Measurements from ENCODE around the gene MTERF4.

The MTERF4 gene

DNA sequence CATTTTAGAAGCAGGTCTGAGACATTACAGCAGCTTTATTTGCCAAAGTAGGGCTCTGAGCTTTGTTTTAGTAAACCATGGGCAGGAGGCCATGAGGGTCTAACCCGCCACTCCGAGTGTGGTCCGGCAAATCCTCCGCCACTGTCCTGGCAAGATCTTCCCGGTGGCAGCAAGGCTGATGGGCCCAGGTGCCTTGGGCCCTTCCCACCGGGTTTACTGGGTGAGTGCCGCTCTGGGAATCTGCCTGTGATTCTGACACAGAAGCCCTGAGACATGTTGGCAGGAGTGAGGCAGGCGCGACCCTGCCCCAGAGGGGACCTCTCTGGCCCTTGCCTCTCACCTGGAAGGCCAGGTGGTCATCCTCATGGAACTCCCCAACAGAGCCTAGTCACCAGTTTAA is 29.9 kb downstream of the MTERF4 start:
- H3K27me3 ChIP-seq (ENCODE audit: control insufficient read depth, insufficient read depth, low read length): no peaks in the 10 kb centered on the region
- H3K27ac ChIP-seq (ENCODE audit: low read depth, low read length): no peak overlapping the region

DNA sequence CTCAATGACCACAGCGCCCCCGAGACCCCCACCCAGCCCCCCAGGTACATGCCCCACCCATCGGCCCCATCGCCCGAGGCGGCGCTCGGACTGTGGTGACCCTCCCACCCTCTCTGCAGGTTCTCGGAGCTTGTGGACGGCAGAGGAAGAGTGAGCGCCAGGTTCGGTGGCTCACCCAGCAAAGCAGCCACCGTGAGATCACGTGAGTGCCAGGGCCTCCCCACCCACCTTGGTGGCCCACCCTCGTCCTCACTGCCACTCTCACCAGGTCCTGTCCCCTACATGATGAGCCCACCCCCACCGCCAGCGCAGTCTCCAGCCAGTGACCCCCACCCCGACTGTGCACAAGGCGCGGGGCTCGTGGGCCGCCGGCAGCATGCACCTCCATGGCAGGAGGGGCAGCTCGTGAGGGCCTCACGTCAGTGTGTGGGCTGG is 30.4 kb downstream of the MTERF4 start:
- no peak overlapping the region for H3K27ac ChIP-seq (ENCODE audit: low read depth, low read length)
- no peaks in the 10 kb centered on the region for H3K4me1 ChIP-seq (ENCODE audit: control insufficient read depth, insufficient read depth, low read length)
- H3K9ac ChIP-seq (ENCODE audit: low read length): no peak overlapping the region
- H3K27me3 ChIP-seq (ENCODE audit: control insufficient read depth, insufficient read depth, low read length): no peaks in the 10 kb centered on the region
- no peaks in the 10 kb centered on the region for H3K36me3 ChIP-seq (ENCODE audit: control insufficient read depth, insufficient read depth, low read length)
- H3K9me3 ChIP-seq (ENCODE audit: control insufficient read depth, insufficient read depth, low read depth, low read length): no peaks in the 10 kb centered on the region
- H3K4me3 ChIP-seq (ENCODE audit: low read depth, low read length): no peak overlapping the region

More for the DNA sequence above, 29.9 kb downstream of the MTERF4 start:
- no peak overlapping the region for H3K9ac ChIP-seq (ENCODE audit: low read length)
- no peak overlapping the region for H3K4me3 ChIP-seq (ENCODE audit: low read depth, low read length)
- no peaks in the 10 kb centered on the region for H3K9me3 ChIP-seq (ENCODE audit: control insufficient read depth, insufficient read depth, low read depth, low read length)
- H3K36me3 ChIP-seq (ENCODE audit: control insufficient read depth, insufficient read depth, low read length): no peaks in the 10 kb centered on the region
- no peaks in the 10 kb centered on the region for H3K4me1 ChIP-seq (ENCODE audit: control insufficient read depth, insufficient read depth, low read length)

DNA sequence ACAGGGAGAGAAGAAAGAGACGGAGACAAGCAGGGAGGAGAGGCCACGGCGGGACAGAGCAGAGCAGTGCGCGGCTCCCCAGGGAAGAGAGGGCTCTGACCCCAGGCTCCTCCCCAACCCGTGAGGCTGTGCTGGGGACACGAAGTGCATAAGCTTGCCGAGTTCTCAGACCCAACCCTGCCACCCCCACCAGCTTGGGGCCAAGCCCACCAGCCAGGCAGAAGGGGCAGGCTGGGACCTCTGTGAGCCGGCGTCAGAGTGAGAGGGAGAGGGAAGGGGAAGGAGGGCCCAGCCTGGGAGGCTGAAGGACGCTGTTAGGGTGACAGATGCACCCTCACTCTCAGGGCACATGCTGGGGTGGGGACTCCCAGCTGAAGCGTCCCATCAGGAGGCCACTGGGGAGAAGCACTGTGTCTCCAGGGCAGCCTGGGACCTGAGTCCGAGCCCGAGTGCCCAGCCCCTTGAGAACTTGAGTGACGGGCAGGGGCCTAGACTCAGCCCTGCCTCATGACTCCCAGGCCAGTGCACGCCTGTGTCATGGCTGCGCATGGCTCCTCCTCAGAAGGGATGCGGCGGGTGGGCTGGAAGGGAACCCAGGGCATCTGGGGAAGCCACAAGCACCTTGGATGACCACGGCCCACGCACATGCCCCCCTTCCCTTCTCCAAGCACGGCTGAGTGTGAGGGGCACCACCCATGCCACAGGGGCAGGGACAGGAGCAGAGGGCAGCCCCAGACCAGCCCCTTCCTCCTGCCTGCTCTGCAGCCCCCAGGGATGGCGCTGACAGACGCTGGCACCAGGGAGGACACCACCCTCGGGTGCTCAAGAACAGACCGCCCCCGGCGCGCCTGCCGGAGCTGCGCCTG is 31.0 kb downstream of the MTERF4 start:
- Histone ChIP-seq H3K27me3 (ENCODE audit: control insufficient read depth, insufficient read depth, low read length) (no peaks in the 10 kb centered on the region; the same call in 1 of the 2 replicates), H3K9ac (ENCODE audit: low read length) (no peak overlapping the region), H3K36me3 (ENCODE audit: control insufficient read depth, insufficient read depth, low read length) (no peaks in the 10 kb centered on the region), H3K4me3 (ENCODE audit: low read depth, low read length) (no peak overlapping the region), H3K27ac (ENCODE audit: low read depth, low read length) (no peak overlapping the region), H3K4me1 (ENCODE audit: control insufficient read depth, insufficient read depth, low read length) (no peaks in the 10 kb centered on the region), H3K9me3 (ENCODE audit: control insufficient read depth, insufficient read depth, low read depth, low read length) (no peaks in the 10 kb centered on the region)

DNA sequence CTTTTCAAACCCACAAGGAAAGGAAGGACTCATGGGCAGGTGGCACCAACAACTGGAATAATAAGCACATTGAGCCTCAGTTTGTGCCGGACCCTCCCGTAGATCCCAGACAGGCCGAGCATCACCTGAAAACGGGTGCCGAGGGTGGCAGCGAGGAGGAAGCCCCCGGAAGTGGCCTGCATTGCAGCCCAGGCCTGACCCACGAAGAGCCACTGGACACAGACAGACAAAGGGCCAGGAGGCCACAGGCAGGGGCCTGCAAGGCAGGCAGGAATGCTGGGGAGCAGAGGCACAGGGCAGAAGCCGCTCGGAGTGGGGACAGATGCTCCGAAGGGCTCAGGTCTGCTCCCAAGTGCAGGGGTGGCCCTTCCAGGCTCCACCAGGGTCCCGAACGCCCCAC is 31.7 kb downstream of the MTERF4 start:
- H3K4me1 ChIP-seq (ENCODE audit: control insufficient read depth, insufficient read depth, low read length): no peaks in the 10 kb centered on the region

DNA sequence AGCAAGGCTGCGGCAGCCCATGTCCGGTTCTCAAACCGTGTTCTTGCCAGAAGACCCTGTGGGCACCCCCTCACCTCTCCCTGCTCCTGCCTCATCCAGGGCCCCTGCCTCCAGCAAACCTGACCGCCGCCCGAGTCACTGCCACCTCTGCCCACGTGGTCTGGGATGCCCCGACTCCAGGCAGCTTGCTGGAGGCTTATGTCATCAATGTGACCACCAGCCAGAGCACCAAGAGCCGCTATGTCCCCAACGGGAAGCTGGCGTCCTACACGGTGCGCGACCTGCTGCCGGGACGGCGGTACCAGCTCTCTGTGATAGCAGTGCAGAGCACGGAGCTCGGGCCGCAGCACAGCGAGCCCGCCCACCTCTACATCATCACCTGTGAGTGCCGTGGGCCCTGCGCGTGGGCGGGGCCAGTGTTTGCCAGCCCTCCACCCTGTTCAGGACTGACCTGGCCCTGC is 32.2 kb downstream of the MTERF4 start:
- no peaks in the 10 kb centered on the region for H3K9me3 ChIP-seq (ENCODE audit: control insufficient read depth, insufficient read depth, low read depth, low read length)
- no peak overlapping the region for H3K4me3 ChIP-seq (ENCODE audit: low read depth, low read length)
- no peaks in the 10 kb centered on the region for H3K36me3 ChIP-seq (ENCODE audit: control insufficient read depth, insufficient read depth, low read length)
- H3K27ac ChIP-seq (ENCODE audit: low read depth, low read length): no peak overlapping the region
- no peak overlapping the region for H3K9ac ChIP-seq (ENCODE audit: low read length)
- no peaks in the 10 kb centered on the region for H3K4me1 ChIP-seq (ENCODE audit: control insufficient read depth, insufficient read depth, low read length)
- peaks cover 3% of the 10 kb centered on the region; the same call in 1 of the 2 replicates for H3K27me3 ChIP-seq (ENCODE audit: control insufficient read depth, insufficient read depth, low read length)

More for the DNA sequence above, 31.7 kb downstream of the MTERF4 start:
- Histone ChIP-seq H3K36me3 (ENCODE audit: control insufficient read depth, insufficient read depth, low read length) (no peaks in the 10 kb centered on the region), H3K9ac (ENCODE audit: low read length) (no peak overlapping the region), H3K4me3 (ENCODE audit: low read depth, low read length) (no peak overlapping the region), H3K9me3 (ENCODE audit: control insufficient read depth, insufficient read depth, low read depth, low read length) (no peaks in the 10 kb centered on the region), H3K27ac (ENCODE audit: low read depth, low read length) (no peak overlapping the region), H3K27me3 (ENCODE audit: control insufficient read depth, insufficient read depth, low read length) (peaks cover 2% of the 10 kb centered on the region; the same call in 1 of the 2 replicates)

DNA sequence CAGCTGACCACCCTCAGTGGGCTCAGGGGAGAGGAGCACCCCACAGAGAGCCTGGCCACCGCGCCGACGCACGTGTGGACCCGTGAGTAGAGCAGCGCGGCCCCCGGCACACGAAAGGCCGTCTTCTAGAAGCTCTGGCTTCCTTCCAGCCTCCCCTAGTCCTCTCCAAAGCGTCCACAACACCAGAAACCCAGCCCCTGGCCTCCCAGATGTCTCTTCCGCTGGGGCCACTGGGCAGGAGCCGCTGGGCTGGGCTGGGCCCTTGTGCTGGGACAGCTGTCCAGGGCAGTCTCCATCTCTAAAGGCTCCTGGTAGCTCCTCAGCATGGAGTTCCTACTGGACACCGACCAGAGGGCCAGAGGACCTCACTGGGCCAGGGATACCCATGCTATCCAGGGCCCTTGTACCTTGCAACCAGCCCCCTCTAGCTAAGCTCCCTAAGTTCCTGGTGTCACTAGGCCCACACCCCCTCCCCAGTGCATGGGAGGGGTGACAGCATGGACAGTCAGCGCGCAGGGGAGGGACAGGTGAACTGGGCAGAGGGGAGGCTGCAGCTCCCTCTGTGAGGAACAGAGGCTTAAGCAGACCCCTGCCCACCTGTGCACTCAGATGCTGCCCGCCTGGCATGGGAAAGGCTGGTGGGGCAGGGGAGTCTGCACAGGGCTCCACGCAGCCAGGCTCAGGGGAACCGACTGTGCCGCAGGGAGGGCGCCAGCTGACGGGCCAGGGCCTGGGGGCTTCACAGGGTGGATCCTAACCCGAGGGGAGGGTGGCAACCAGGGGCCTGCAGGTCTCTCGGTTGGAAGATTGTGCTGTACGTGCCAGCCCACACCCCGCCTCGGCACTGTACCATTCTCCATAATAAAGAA is 32.9 kb downstream of the MTERF4 start:
- H3K9ac ChIP-seq (ENCODE audit: low read length): no peak overlapping the region
- H3K4me1 ChIP-seq (ENCODE audit: control insufficient read depth, insufficient read depth, low read length): no peaks in the 10 kb centered on the region; the same call in 1 of the 2 replicates
- no peak overlapping the region for H3K27ac ChIP-seq (ENCODE audit: low read depth, low read length)
- peaks cover 6% of the 10 kb centered on the region; the same call in 1 of the 2 replicates for H3K27me3 ChIP-seq (ENCODE audit: control insufficient read depth, insufficient read depth, low read length)
- no peak overlapping the region for H3K4me3 ChIP-seq (ENCODE audit: low read depth, low read length)
- H3K36me3 ChIP-seq (ENCODE audit: control insufficient read depth, insufficient read depth, low read length): no peaks in the 10 kb centered on the region
- no peaks in the 10 kb centered on the region for H3K9me3 ChIP-seq (ENCODE audit: control insufficient read depth, insufficient read depth, low read depth, low read length)

DNA sequence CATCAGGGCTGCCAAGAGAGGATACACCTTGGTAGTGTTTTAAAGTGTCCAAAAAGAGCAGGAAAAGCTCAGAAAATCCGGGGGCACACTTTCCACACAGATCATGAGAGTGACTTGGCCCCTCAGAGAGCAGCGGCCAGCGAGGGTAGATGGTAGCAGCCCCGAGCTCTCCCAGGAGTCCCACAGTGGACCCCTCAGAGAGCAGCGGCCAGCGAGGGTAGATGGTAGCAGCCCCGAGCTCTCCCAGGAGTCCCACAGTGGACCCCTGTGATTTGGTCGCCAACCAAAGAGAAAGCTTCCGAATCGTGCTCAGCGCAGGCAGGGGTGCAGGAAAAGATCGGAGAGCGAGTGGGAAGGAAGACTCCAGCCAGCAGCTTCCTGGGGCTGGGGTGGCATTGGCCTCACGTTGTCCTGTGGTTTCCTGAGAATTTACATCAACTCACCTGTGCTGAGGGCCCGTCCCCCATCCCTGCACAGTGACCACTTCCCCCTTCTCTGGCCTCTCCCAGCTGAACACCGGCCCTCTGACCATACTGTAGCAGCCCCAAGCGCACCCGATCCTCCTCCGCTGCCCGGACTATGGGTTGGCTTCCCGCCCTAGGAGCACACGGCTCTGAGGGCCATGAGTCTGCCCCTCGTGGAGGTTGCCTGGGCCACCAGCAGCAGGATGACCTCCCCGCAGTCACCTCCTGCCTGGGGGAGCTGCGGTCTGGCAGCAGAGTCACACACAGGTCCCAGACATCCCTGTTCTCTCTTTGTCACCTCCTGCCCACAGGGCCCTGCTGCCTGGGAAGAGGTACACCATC is 33.7 kb downstream of the MTERF4 start:
- peaks cover 7% of the 10 kb centered on the region; the same call in 1 of the 2 replicates for H3K27me3 ChIP-seq (ENCODE audit: control insufficient read depth, insufficient read depth, low read length)
- no peak overlapping the region for H3K4me3 ChIP-seq (ENCODE audit: low read depth, low read length)
- no peak overlapping the region for H3K27ac ChIP-seq (ENCODE audit: low read depth, low read length)
- H3K9me3 ChIP-seq (ENCODE audit: control insufficient read depth, insufficient read depth, low read depth, low read length): no peaks in the 10 kb centered on the region
- H3K36me3 ChIP-seq (ENCODE audit: control insufficient read depth, insufficient read depth, low read length): no peaks in the 10 kb centered on the region
- no peak overlapping the region for H3K9ac ChIP-seq (ENCODE audit: low read length)
- peaks cover 2% of the 10 kb centered on the region; the same call in 1 of the 2 replicates for H3K4me1 ChIP-seq (ENCODE audit: control insufficient read depth, insufficient read depth, low read length)

DNA sequence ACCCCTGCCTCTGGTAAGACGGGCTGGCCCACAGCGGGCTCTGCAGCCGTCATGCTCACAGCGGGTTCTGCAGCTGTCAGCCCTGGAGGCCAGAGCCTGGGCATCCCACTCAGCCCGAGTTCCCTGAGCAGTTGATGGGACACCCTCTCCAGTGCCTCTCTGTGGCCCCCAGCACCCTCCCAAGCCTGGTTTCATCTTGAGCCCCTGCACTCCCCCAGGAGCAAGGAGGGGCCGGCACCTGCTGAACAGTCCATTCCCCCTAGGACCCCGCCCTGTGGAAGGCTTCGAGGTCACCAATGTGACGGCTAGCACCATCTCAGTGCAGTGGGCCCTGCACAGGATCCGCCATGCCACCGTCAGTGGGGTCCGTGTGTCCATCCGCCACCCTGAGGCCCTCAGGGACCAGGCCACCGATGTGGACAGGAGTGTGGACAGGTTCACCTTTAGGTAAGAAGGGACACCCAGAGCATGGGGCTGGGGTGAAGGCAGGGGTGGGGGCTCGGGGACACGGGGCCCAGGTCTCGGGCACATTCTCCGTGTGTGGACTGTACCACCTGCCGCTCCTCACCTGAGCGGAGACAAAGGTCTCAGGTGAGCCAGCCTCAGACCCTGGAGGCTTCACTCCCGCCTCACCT is 34.5 kb downstream of the MTERF4 start:
- H3K27me3 ChIP-seq (ENCODE audit: control insufficient read depth, insufficient read depth, low read length): peaks cover 7% of the 10 kb centered on the region; the same call in 1 of the 2 replicates
- no peak overlapping the region for H3K9ac ChIP-seq (ENCODE audit: low read length)
- H3K27ac ChIP-seq (ENCODE audit: low read depth, low read length): no peak overlapping the region
- no peak overlapping the region for H3K4me3 ChIP-seq (ENCODE audit: low read depth, low read length)
- H3K4me1 ChIP-seq (ENCODE audit: control insufficient read depth, insufficient read depth, low read length): peaks cover 9% of the 10 kb centered on the region; the same call in 1 of the 2 replicates
- no peaks in the 10 kb centered on the region for H3K9me3 ChIP-seq (ENCODE audit: control insufficient read depth, insufficient read depth, low read depth, low read length)
- H3K36me3 ChIP-seq (ENCODE audit: control insufficient read depth, insufficient read depth, low read length): no peaks in the 10 kb centered on the region

DNA sequence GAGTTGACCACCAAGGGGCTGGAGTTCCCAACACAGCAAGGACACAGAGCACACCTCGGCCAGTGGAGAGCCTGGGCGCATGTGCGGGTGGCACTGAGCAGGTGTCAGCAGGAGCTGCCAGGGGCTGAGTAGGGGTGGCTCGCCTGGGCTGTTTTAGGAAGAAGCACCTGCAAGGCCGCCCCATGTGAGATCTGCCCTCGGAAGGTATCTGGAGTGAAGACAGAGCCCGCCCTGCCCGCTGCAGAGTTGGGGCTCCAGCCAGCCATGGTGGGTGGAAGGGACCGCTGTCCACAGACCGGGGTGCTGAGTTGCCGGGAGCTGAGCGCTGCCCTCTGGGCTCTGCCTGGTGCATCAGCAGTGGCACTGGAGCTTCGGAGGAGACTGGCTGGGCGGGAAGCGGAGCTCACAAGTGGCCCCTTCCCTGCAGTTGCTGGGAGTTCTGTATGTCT is 35.2 kb downstream of the MTERF4 start:
- no peak overlapping the region for H3K4me3 ChIP-seq (ENCODE audit: low read depth, low read length)
- H3K27me3 ChIP-seq (ENCODE audit: control insufficient read depth, insufficient read depth, low read length): peaks cover 7% of the 10 kb centered on the region; the same call in 1 of the 2 replicates
- no peaks in the 10 kb centered on the region for H3K36me3 ChIP-seq (ENCODE audit: control insufficient read depth, insufficient read depth, low read length)
- H3K9me3 ChIP-seq (ENCODE audit: control insufficient read depth, insufficient read depth, low read depth, low read length): no peaks in the 10 kb centered on the region
- no peak overlapping the region for H3K27ac ChIP-seq (ENCODE audit: low read depth, low read length)
- peaks cover 9% of the 10 kb centered on the region; the same call in 1 of the 2 replicates for H3K4me1 ChIP-seq (ENCODE audit: control insufficient read depth, insufficient read depth, low read length)
- no peak overlapping the region for H3K9ac ChIP-seq (ENCODE audit: low read length)

Measured in HUES6 (cell line).